Liver (tissue), 9 donors: Measurements from ENCODE around the gene YBX2. TPM values are rescaled to one million over a fixed set of nuclear protein-coding genes. Genes with fewer than 3 reads are reported as not detected.

Source experiments
- DNase-seq: peaks from one replicate; pipeline ENCODE4 v3.0.0-alpha.2; 2017; ENCODE audit warnings: low spot score
- H3K27ac ChIP-seq, 2 donors: one replicate each; pipeline ENCODE4 v1.7.0; 2013; ENCODE audit warnings: inconsistent platforms in 2 of 2, low read length in 2 of 2, control low read depth in 1 of 2, low read depth in 1 of 2, mild to moderate bottlenecking in 1 of 2
- H3K27me3 ChIP-seq, 4 donors: one replicate each; pipeline versions ENCODE4 v1.6.1 to v1.7.0; 2013; ENCODE audit warnings: low read length in 3 of 4, inconsistent platforms in 1 of 4, mild to moderate bottlenecking in 1 of 4, moderate library complexity in 1 of 4; ENCODE audit not compliant: control insufficient read depth in 4 of 4, insufficient read depth in 4 of 4
- H3K36me3 ChIP-seq, 4 donors: one replicate each; pipeline versions ENCODE4 v1.6.1 to v1.7.0; 2013; ENCODE audit warnings: low read length in 3 of 4, mild to moderate bottlenecking in 3 of 4, low read depth in 1 of 4, moderate library complexity in 1 of 4; ENCODE audit not compliant: control insufficient read depth in 4 of 4, insufficient read depth in 3 of 4
- H3K4me1 ChIP-seq, 4 donors: one replicate each; pipeline versions ENCODE4 v1.6.1 to v1.7.0; 2013; ENCODE audit warnings: low read length in 3 of 4, mild to moderate bottlenecking in 3 of 4, moderate library complexity in 1 of 4; ENCODE audit not compliant: control insufficient read depth in 4 of 4, insufficient read depth in 4 of 4
- H3K4me3 ChIP-seq, 3 donors: one replicate each; pipeline versions ENCODE4 v1.6.1 to v1.7.0; 2013; ENCODE audit warnings: low read length in 3 of 3, control low read depth in 1 of 3, low read depth in 1 of 3, mild to moderate bottlenecking in 1 of 3
- H3K9ac ChIP-seq, 2 donors: one replicate each; pipeline ENCODE4 v1.7.0; 2013; ENCODE audit warnings: low read length in 2 of 2, mild to moderate bottlenecking in 2 of 2, moderate library complexity in 2 of 2, control low read depth in 1 of 2, low read depth in 1 of 2
- H3K9me3 ChIP-seq, 4 donors: one replicate each; pipeline versions ENCODE4 v1.6.1 to v1.7.0; 2013; ENCODE audit warnings: low read length in 3 of 4; ENCODE audit not compliant: control insufficient read depth in 4 of 4
- EGR1 ChIP-seq, 2 donors: IDR thresholded peaks; 2 replicates each; pipeline ENCODE4 v1.6.1; 2016 to 2018; ENCODE audit warnings: antibody characterized with exemption in 2 of 2, low read depth in 2 of 2
- FOXA1 ChIP-seq: IDR thresholded peaks from 2 replicates; pipeline ENCODE4 v1.6.1; 2016; ENCODE audit warnings: antibody characterized with exemption
- FOXA2 ChIP-seq: IDR thresholded peaks from 2 replicates; pipeline ENCODE4 v1.6.1; 2016; ENCODE audit warnings: antibody characterized with exemption
- GABPA ChIP-seq, 2 donors: IDR thresholded peaks in 1 of 2; conservative IDR thresholded peaks in 1 of 2; 2 replicates each; pipeline ENCODE4 v1.6.1; 2016; ENCODE audit warnings: antibody characterized with exemption in 2 of 2, mild to moderate bottlenecking in 1 of 2, moderate library complexity in 1 of 2
- HNF4A ChIP-seq, 2 donors: conservative IDR thresholded peaks; 2 replicates each; pipeline ENCODE4 v1.6.1; 2016; ENCODE audit warnings: antibody characterized with exemption in 2 of 2, mild to moderate bottlenecking in 2 of 2
- JUND ChIP-seq, 2 donors: IDR thresholded peaks; 2 replicates each; pipeline ENCODE4 v1.6.1; 2016; ENCODE audit warnings: antibody characterized with exemption in 2 of 2
- NR2F2 ChIP-seq: IDR thresholded peaks from 2 replicates; pipeline ENCODE4 v1.6.1; 2016; ENCODE audit warnings: antibody characterized with exemption
- RAD21 ChIP-seq, 2 donors: IDR thresholded peaks; 2 replicates each; pipeline ENCODE4 v1.6.1; 2016; ENCODE audit warnings: antibody characterized with exemption in 2 of 2, mild to moderate bottlenecking in 2 of 2
- RXRA ChIP-seq, 2 donors: IDR thresholded peaks; 2 replicates each; pipeline ENCODE4 v1.6.1; 2017 to 2018; ENCODE audit warnings: antibody characterized with exemption in 2 of 2, mild to moderate bottlenecking in 1 of 2
- SP1 ChIP-seq: IDR thresholded peaks from 2 replicates; pipeline ENCODE4 v1.6.1; 2018; ENCODE audit warnings: antibody characterized with exemption, mild to moderate bottlenecking
- TAF1 ChIP-seq: conservative IDR thresholded peaks from 2 replicates; pipeline ENCODE4 v1.6.1; 2016; ENCODE audit warnings: antibody characterized with exemption, mild to moderate bottlenecking
- YY1 ChIP-seq: IDR thresholded peaks from 2 replicates; pipeline ENCODE4 v1.6.1; 2016; ENCODE audit warnings: antibody characterized with exemption, mild to moderate bottlenecking
- WGBS: extraction: QIAGEN DNeasy Blood & Tissue Kit; methylation state at CpG from one replicate; pipeline ENCODE4 v1.1.7; 2013; 5-methylcytosine and 5-hydroxymethylcytosine counted together
- polyA plus RNA-seq, 2 donors: library from polyadenylated mRNA; stranded (reverse) in 1 of 2; unstranded in 1 of 2; fragments of 200-250 nt in 1 of 2; fragments of >200 nt in 1 of 2; fragmentation: Nextera tagmentation in 1 of 2; extraction: Ambion mirVana in 1 of 2; gene quantifications; one replicate each; pipeline versions ENCODE4 v1.2.1 to v1.2.3, GENCODE V29; 2013 to 2015
- total RNA-seq, 2 donors: library from RNA; depleted of rRNA; stranded (reverse); fragments of >200 nt; gene quantifications; one replicate each; pipeline ENCODE4 v1.2.3, GENCODE V29; 2014
- TF ChIP-seq, protein P1 (sequence below): IDR thresholded peaks from 2 replicates; pipeline ENCODE4 v1.6.1; 2016; ENCODE audit warnings: antibody characterized with exemption
- TF ChIP-seq, protein P2 (sequence below): IDR thresholded peaks from 2 replicates; pipeline ENCODE4 v1.6.1; 2016; ENCODE audit warnings: antibody characterized with exemption
- TF ChIP-seq, protein P3 (sequence below): IDR thresholded peaks from 2 replicates; pipeline ENCODE4 v1.6.1; 2016; ENCODE audit warnings: antibody characterized with exemption, mild to moderate bottlenecking
- donor health status: healthy.
- donor health status: healthy.
- donor health status: healthy.
- donor health status: healthy.
- donor health status: healthy.

Gene YBX2
- total and polyA plus RNA-seq, 4 donors: 0.33 to 0.75 (median 0.57) TPM

GRCh38 chr17:7321466-7321865 is 27.0 kb upstream of the YBX2 start:
- no peaks in the 10 kb centered on the region for H3K9me3 ChIP-seq
- TF ChIP-seq RAD21 (IDR thresholded peaks at IDR 0.05) (no peak), YY1 (no peak), JUND (IDR thresholded peaks at IDR 0.05) (no peak), TAF1 (no peak), SP1 (no peak), FOXA2 (no peak), FOXA1 (no peak), RXRA (IDR thresholded peaks at IDR 0.05) (no peak), HNF4A (conservative IDR thresholded peaks at IDR 0.05) (no peak), GABPA (IDR thresholded peaks at IDR 0.05 in 1 of 2, conservative IDR thresholded peaks at IDR 0.05 in 1 of 2) (no peak), EGR1 (IDR thresholded peaks at IDR 0.05; ENCODE audit: low read depth in 2 of 2) (no peak)
- TF ChIP-seq, protein P1, sequence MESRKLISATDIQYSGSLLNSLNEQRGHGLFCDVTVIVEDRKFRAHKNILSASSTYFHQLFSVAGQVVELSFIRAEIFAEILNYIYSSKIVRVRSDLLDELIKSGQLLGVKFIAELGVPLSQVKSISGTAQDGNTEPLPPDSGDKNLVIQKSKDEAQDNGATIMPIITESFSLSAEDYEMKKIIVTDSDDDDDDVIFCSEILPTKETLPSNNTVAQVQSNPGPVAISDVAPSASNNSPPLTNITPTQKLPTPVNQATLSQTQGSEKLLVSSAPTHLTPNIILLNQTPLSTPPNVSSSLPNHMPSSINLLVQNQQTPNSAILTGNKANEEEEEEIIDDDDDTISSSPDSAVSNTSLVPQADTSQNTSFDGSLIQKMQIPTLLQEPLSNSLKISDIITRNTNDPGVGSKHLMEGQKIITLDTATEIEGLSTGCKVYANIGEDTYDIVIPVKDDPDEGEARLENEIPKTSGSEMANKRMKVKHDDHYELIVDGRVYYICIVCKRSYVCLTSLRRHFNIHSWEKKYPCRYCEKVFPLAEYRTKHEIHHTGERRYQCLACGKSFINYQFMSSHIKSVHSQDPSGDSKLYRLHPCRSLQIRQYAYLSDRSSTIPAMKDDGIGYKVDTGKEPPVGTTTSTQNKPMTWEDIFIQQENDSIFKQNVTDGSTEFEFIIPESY: no peak
- TF ChIP-seq, protein P2, sequence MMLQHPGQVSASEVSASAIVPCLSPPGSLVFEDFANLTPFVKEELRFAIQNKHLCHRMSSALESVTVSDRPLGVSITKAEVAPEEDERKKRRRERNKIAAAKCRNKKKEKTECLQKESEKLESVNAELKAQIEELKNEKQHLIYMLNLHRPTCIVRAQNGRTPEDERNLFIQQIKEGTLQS: no peak
- peaks cover 0 to under 1% (median 0%) of the 10 kb centered on the region in 4 donors for H3K4me1 ChIP-seq
- no peak overlapping the region for H3K27ac ChIP-seq
- no peak overlapping the region for H3K4me3 ChIP-seq
- H3K27me3 ChIP-seq: no peaks in the 10 kb centered on the region
- 93% methylated on average over 15 of the region's 15 CpGs for WGBS
- no peak overlapping the region for H3K9ac ChIP-seq
- DNase-seq: no peak
- peaks cover 17 to 78% (median 36%) of the 10 kb centered on the region in 4 donors for H3K36me3 ChIP-seq

DNA sequence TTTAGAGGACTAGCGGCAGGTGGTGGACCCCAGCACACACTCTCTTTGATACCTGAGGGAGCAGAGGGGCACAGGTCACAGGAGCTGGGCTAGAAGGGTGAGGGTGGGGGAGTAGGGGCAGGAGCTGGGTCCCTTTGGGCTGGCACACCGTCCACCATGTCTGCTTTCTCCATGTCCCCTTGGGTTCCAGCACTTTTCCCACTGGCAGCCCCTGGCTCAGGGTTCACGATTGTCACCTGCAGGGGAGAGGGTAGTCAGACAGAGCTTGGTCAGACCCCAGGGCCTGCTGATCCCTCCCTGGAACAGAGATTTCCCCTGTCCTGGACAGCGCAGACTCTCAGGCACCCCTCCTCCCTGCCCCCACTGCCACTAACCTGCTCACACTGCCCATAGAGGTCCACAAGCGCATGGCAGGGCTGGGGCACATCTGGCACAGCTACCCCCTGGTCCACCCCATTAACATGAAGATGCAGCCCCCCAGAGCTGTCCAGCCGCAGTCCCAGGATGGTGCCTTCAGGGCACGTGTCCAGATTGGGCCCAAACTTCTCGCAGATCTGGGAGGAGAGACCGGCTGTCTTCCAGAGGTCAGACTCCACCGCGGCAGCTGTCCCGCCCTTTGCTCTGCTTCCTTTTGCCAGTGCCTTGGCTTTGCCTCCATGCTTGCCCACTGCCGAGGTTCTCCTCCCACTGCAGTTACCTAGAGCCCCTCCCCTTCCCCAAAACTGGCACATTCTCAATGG is 23.9 kb upstream of the YBX2 start:
- H3K4me1 ChIP-seq: peaks cover 6 to 26% (median 19%) of the 10 kb centered on the region in 4 donors

DNA sequence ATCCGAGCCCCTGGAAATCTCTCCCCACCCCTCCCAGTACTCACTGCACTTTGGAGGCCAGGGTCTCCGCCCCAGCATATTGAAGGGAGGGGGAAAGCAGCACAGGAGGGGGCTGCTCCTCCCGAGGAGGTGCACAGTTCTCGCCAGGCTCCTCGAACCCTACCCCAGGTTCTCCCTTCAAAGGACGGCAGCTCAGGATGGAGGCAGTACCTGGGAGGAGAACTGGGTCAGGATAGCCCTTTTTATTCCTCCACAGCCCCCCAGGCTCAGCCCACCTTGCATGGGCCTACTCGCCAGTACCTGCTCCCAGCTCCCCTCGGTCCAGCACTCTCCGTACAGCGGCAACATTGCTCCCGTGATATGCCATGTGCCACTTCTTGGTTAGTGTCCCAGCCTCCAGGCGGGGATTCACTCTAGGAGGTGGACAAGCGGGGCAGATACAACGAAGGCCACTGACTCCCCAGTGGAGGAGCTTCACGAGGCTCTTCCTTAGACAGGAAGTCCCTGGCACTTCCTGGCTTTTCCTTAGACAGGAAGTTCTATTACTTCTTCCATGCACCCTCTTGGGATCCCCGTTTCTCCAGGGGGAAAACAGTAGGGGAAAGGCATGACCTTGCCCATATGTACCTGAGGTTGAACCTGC is 22.8 kb upstream of the YBX2 start:
- H3K36me3 ChIP-seq: peaks cover 13 to 54% (median 35%) of the 10 kb centered on the region in 4 donors
- H3K4me3 ChIP-seq: no peak overlapping the region
- DNase-seq: no peak
- H3K9me3 ChIP-seq: no peaks in the 10 kb centered on the region
- WGBS: 92% methylated on average over 16 of the region's 16 CpGs
- no peak overlapping the region for H3K9ac ChIP-seq
- no peak overlapping the region for H3K27ac ChIP-seq
- no peaks in the 10 kb centered on the region for H3K27me3 ChIP-seq
- H3K4me1 ChIP-seq: peaks cover 7 to 33% (median 25%) of the 10 kb centered on the region in 4 donors
- TF ChIP-seq, protein P1: no peak
- TF ChIP-seq FOXA1: no peak
- TF ChIP-seq, protein P3, sequence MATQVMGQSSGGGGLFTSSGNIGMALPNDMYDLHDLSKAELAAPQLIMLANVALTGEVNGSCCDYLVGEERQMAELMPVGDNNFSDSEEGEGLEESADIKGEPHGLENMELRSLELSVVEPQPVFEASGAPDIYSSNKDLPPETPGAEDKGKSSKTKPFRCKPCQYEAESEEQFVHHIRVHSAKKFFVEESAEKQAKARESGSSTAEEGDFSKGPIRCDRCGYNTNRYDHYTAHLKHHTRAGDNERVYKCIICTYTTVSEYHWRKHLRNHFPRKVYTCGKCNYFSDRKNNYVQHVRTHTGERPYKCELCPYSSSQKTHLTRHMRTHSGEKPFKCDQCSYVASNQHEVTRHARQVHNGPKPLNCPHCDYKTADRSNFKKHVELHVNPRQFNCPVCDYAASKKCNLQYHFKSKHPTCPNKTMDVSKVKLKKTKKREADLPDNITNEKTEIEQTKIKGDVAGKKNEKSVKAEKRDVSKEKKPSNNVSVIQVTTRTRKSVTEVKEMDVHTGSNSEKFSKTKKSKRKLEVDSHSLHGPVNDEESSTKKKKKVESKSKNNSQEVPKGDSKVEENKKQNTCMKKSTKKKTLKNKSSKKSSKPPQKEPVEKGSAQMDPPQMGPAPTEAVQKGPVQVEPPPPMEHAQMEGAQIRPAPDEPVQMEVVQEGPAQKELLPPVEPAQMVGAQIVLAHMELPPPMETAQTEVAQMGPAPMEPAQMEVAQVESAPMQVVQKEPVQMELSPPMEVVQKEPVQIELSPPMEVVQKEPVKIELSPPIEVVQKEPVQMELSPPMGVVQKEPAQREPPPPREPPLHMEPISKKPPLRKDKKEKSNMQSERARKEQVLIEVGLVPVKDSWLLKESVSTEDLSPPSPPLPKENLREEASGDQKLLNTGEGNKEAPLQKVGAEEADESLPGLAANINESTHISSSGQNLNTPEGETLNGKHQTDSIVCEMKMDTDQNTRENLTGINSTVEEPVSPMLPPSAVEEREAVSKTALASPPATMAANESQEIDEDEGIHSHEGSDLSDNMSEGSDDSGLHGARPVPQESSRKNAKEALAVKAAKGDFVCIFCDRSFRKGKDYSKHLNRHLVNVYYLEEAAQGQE: no peak
- TF ChIP-seq JUND (IDR thresholded peaks at IDR 0.05): no peak
- TF ChIP-seq YY1: no peak
- TF ChIP-seq RAD21 (IDR thresholded peaks at IDR 0.05): no peak

More for the DNA sequence above, 23.9 kb upstream of the YBX2 start:
- no peaks in the 10 kb centered on the region for H3K9me3 ChIP-seq
- WGBS: 90% methylated on average over 13 of the region's 13 CpGs
- TF ChIP-seq RXRA (IDR thresholded peaks at IDR 0.05) (no peak), JUND (IDR thresholded peaks at IDR 0.05) (no peak), NR2F2 (no peak), RAD21 (IDR thresholded peaks at IDR 0.05) (no peak), YY1 (no peak), TAF1 (no peak), FOXA2 (no peak), EGR1 (IDR thresholded peaks at IDR 0.05; ENCODE audit: low read depth in 2 of 2) (no peak), SP1 (no peak), FOXA1 (no peak)
- peaks cover 13 to 55% (median 29%) of the 10 kb centered on the region in 4 donors for H3K36me3 ChIP-seq
- no peak overlapping the region for H3K27ac ChIP-seq
- no peak overlapping the region for H3K4me3 ChIP-seq
- H3K27me3 ChIP-seq: no peaks in the 10 kb centered on the region
- H3K9ac ChIP-seq: no peak overlapping the region
- no peak for DNase-seq
